HG02938 (cell line): Measurements from ENCODE around the gene SUPT16H.
"Not testable (repeated sequence)": the region's sequence is repeated elsewhere in the genome, so short reads cannot be mapped to it uniquely, and the experiment has no call there.

Experiments used
- ATAC-seq: cut with Tn5 transposase; IDR thresholded peaks from one replicate; pipeline ENCODE4 v1.9.1; 2021; ENCODE audit warnings: mild to moderate bottlenecking, moderate library complexity; ENCODE audit not compliant: unreplicated experiment

The SUPT16H gene

DNA sequence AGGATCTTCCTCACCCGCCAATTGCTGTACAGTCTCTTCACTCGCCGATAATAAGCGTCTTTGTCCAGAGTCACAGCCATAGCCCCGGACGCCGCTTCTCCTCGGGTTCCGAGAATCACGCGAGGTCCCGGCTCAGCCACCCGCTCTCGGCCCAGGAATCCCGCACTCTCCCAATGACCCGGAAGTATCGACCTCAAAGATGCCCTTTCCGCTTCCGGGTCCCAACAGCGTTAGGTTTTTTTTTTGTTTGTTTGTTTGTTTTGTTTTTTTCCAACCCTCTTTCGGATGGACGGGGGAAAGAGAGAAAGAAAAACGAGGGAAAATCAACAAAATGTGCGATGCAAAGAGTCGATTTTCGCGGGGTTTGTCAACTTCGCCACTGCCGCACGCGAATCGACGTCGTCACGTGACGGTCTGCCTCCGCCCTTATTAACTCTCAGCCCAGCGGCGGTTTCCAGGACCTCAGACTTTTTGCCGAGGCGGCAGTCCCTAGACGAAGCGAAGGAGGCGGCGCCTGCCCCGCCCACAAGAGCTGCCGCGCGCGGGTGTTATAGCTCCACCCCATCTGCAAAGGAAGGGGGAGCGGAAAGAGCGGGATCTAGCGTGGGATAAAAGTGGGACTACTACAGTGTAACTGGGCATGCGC, at the start of gene SUPT16H:
Gene SUPT16H (minus strand): TSS at position 172 of the 646 bp plus-strand sequence. CDS start 92 bp downstream, at position 80.
- peak; percentile 87 for ATAC-seq

DNA sequence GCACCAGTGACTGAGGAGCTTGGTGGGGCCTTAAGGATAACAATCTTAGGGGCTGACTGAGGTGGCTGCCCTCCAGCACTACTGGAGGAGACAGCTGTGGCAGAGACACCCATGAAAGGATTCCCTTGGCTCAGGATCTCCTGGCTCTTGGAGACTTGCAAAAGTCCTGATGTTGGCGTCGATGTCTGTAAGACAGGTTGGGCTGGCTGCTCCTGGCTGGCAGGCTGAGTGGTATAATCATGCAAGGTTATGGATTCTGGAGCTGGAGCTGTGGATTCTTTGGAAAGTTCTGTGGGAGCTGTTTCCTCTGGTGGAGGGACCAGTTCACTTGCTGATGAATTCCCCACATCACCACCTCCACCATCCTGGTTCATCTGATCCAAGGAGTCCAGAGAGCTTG, 47.3 kb upstream of the SUPT16H start:
- ATAC-seq: no peak

DNA sequence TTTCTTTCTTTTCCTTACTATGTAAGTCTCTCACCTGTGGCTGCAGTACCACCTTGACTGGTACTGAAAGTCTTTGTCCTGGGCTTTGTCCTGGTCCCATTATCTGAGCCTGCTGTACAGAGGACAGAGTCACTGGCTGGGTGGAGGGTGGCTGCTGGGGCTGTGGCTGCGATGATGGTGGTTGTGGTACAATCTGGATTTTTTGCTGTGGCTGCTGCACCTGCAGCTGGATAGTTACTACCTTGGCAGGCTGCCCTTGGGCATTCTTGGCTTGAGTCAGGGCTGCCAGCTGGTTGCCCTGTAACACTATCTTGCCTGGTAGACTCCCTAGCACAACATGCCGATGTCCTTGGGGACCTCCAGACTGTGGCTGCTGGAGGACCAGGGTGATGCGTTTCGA, 45.1 kb upstream of the SUPT16H start:
- no peak for ATAC-seq

DNA sequence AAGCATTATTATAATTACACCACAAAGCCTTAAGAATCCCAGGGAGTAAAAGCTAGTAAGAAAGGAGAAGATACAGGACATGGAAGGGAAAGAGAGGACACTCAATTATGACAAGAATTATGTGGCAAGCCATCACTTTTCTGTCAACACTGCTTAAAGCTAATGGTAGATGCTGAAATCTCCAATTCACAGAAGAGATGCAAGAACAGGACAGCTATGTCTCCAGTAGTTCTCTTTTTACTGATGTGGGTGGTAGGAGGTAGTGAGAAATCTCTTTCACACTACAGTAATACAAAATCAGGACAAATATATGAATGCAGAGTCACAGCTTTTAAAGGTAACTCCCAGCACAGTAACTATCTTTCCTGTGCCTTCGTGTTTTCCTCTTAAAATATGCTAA, 42.9 kb upstream of the SUPT16H start:
- ATAC-seq: no peak

DNA sequence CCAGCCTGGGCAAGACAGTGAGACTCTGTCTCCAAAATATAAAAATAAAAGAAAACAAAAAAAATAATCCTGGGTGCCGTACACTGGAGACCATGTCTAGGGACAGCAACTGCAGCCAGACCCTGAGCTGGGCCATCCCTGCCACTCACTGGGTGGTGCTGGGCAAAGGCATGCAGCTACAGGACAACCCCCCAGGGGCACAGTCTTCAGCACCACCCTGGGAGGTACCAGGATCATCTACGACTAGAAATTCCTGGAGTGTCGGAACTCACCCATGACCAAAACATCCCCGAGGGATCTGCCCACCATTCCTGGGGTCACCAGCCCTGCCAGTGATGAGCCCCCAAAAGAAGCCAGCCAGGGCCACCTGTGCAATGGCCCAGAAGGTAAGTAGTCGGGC, 35.7 kb upstream of the SUPT16H start:
- ATAC-seq: no peak

DNA sequence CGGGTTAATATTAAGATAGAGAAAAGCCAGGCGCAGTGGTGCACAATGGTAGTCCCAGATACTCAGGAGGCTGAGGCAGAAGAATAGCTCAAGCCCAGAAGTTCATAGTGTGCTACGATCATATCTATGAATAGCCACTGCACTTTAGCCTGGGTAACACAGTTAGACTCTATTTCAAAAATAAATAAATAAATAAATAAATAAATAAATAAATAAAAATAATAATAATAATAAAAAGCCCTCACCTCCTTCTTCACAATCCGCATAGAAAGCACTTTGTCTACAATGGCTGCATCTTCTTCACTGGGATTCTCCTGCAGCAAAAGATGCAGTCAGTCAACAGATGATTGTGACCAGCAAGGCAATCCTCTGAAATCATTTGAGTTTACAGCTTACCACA, 31.5 kb upstream of the SUPT16H start:
- no peak for ATAC-seq

DNA sequence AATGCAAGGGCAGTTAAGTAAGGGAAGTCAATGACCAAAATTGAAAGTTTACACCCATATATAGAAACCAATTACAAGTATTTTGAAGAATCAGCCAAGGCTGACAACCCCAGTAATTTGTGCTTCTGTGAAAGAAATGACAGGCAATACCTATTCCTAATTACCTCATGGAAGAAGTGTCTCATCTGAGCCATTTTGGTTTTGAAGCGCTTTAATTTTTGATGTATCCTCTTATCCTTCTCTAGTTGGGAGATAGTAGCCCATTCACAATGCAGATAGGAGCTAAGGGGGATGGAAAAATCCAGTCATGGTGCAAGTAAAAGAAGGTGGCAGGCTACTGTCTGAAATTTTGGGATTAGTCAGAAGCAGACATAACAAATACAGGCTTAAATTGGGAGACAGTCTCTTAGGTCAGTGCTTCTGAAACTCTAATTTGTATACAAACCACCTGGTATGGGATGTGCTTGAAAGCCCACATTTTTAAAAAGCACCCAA, 30.4 kb upstream of the SUPT16H start:
- no peak for ATAC-seq

DNA sequence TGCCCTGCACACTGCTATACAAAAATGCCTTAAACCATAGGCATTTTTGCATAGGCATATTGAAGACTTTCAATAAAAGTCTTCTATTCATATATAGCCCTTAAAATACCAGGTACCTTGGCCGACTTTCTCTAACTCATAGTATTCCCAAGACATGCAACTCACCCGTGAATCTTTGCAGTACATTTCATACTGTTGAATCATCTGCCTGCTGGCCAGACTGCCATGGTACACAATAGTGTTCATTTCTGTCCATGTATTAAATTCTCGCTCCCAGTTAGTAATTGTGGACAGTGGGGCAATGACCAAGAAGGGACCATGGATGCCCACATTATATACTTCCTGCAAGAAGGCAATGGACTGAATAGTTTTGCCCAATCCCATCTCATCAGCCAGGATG, 24.3 kb upstream of the SUPT16H start:
- ATAC-seq: no peak

DNA sequence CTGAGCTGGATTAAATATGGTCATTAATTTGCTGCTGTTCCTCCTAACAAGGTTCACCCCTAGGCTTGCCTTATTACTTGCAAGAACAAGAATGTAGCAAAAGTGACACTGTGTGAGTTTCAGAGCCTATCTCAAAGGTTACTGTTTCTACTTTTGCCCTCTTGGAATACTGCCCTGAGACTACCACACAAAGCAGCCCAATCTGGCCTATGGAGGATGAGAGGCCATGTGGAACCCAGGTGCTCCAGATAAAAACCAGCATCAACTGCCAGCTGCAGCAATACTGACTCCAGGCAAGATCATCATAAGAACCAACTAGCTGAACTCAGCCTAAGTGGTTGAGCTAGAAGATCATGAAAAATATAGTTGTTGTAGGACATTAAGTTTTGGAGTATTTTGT, 22.4 kb upstream of the SUPT16H start:
- ATAC-seq: no peak

DNA sequence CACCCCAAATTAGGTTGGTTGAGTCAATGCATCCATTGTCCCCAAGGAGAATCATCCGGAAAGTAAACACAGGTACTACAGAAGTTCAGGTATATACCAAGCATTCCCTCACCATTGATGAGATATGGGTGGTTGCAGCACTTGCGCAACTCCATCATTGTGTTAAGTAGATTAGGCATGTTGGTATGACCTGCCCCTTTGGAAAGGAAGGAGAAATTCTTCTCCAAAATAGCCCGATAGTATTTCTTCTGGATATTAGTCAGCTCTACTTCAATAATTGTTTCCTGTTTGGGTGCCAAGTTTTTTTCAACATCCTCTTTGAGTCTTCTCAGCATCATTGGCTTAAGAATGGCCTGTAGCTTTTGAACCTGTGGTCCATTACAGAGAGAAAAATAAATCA, 21.3 kb upstream of the SUPT16H start:
- no peak for ATAC-seq

DNA sequence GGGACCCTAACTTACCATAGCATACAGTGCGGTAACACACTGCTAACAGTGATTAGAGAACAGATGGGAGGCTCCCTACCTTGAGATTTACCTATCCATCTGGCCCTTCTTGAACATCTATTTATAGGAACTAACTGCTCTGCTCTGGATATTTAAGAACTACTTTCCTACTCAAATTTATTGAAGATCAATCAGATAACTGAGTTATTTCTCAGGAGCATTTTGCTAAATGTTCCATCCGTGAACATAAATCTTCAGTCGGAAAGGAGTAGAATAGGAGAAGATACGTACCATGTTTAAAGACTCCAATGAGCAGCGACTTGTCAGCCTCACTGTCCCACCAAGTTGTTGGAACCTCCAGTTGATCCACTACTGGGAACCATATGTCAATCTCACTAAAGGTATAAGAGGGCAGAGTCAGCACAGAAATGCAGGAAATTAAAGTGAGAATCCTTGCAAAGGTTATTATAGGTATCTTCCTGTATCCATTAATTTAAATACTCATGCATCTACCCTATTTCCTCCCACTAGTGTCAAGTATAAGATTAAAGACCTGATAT, 15.6 kb upstream of the SUPT16H start:
- no peak for ATAC-seq

DNA sequence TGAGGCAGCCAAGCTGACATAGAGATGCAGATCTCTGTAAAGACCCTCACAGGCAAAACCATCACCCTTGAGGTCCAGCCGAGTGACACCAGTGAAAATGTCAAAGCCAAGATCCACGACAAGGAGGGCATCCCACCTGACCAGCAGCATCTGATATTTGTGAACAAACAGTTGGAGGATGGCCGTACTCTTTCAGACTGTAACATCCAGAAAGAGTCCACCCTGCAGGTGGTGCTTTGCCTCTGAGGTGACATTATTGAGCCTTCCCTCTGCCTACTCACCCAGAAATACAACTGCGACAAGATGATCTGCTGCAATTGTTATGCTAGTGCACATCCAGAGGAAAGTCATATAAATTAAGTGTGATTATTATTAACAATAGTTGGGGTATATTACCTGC, 15.1 kb upstream of the SUPT16H start:
- no peak for ATAC-seq

DNA sequence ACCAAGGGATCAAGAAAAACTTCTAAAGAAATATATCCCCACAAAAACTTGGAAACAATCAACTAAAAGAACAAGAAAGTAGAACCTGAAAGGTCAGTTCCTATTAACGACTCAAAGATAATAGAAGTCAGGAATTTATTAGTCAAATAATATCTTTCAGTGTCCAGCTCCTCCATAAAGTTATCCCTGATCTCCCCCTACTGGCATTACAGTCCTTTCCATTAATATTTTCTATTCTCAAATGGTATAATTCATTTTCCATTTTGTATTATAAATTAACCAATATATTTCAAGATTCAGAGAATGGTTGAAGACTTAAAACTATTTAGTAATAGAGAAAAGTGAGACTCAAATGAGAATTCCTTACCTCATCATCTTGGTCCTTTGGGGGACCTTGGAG, 11.6 kb upstream of the SUPT16H start:
- no peak for ATAC-seq

DNA sequence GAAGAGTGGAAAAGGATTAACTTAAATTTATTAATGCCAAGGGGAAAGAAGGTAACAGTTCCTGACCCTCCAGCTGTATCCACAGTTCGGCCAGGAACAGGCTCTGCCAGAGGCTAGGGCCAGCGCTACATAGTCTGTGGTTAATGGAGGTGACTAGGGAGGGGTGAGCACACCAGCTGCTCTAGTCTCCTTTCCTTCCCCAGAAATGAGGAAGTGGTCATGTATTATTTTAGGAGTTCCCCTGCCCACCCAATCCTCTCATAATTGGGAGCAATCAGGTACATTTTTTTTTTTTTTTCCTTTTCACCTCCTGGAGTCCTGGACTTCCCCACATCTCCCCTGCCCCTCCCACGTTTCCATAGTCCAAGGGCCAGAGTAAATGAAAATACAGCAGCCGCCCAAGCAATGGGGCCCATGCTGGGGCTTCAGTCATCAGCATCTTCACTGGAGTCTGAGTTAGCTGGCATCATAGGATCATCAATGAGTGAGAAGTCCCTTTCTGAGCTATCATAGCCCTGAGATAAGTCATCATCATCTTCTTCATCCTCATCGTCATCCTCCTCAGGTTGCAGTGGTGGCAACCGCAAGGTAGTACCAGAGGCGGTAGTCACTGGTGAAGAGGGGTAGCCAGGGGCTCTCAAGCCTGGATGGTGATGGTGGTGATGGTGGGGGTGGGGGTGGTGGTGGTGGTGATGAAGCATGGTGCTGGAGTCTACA, 1.5 kb upstream of the SUPT16H start:
- ATAC-seq: no peak

DNA sequence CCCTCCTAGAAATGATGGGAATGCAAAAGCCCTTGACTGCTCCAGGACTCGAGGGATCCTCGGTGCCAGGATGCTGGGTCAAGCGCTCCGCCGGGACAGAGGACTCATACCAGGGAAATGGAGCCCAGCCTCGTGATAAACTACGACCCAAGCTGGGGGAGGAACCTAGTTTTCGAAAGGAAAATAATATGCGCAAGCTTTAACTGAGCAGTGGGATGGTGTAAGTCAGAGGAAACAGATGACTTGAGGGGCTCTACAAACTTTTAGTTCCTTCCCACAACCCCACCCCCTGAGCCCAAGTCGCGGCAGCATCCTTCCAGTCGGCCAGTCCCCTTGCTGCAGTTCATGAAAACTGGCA, 654 bp upstream of the SUPT16H start:
- peak; percentile 32 for ATAC-seq

DNA sequence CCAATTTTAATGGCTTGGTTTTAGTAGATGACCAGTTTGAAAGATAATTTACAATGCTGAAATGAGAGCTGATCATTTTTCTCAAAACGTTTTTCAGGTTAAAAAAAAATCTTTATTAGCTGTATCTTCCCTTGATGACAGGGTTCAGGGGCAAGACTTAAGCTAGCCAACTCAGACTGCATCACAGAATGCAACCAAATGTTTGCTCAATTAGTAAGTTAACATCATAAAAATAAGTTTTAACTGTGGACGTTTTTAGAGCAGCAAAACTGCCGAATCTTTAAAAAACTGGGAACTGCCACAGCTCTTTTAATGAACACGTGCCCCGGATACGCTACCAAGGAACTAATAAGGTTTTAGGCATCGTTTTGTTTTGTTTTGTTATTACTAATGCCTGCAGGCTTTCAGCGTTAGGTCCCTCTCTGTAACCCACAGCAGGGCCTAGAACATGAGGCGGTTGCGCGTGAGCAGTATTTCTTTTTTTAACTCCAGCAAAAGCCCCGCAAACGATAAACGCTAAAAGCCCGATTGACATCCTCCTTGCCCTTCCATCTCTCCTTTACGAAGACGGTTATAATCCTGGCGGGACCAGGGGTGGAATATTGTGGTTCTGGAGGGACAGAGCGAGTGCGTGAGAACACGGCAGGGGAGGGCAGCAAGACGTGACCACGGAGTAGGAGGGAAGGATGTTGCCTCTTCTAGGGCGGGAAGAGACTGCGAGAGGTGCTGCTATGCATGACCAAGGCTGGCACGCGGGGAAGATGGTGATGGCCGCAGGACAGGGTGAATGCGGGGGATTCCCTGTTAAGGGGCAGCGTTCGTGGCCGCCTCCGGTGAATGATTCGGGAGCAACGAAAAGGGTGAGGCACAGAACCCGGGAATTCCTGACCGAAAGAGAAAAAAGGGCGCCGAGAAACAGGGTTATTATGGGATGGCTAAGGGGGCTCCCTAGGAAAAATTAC, 652 bp downstream of the SUPT16H start:
- ATAC-seq: peak; percentile 33

DNA sequence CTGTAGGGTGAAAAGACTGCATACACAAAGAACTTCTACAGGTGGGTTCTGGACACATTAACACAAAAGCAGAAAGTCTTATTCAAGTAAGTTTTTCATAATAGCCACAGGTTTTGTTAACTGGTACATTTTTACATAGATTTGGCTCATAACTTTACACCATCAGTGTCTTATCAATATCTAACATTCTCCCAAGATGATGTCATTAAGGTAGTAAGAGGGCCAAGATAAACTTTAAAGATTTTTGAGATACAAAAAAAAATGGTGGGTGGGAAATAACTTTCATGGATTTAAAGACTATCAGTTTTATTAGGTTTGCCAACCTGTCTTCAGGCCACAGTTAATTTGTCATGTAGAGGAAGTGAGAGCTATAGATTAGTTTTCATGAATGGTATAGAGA, 1.7 kb downstream of the SUPT16H start:
- ATAC-seq: no peak

DNA sequence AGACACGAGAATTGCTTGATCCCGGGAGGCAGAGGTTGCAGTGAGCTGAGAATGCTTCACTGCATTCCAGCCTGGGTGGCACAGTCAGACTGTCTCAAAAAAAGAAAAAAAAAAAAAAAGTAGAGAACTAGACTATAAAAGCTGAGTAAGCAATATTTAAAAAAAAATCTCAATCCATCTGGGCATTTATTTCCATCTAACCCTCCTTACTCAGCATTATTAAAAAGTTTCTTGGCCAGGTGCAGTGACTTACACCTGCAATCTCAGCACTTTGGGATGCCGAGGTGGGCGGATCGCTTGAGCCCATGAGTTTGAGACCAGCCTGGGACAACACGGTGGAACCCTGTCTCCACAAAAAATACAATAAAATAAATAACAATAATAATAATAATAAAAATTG, 4.5 kb downstream of the SUPT16H start:
- ATAC-seq: no peak

DNA sequence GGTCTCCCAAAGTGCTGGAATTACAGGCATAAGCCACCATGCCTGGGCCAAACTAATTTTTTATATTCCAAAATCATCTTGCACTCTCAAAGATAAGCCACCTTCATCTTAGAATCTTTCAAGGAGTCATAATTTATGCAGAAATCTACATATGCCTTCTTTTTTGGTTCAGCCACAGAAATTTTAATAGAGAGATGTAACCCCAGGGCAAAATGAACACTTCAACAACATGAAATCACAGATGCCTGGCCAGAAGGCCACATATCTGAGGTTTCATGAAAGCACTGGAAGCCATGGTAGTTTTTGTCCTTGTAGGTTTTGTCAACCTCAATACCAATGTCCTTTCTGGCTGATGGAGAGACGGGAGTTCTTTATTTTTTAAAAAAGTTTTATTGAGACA, 9.8 kb downstream of the SUPT16H start:
- no peak for ATAC-seq

DNA sequence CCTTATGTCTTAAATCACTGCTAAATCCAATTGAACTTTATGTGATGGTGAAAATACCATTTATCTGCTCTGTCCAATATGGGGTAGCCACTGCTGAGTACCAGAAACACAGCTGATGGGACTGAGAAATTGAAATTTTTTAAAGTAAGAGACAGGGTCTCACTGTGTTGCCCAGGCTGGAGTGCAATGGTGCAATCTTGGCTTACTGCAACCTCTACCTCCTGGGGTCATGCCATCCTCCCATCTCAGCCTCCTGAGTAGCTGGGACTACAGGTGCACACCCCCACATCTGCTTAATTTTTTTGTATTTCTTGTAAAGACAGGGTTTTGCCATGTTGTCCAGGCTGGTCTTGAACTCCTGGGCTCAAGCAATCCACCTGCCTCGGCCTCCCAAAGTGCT, 11.0 kb downstream of the SUPT16H start:
- not testable (repeated sequence) for ATAC-seq
